Liver (tissue), 3 donors: ENCODE results near the gene GLIPR1L1.

ENCODE experiments used
- EGR1 ChIP-seq, 2 donors: IDR thresholded peaks; 2 replicates each; pipeline ENCODE4 v1.6.1; 2016 to 2018; ENCODE audit warnings: antibody characterized with exemption in 2 of 2, low read depth in 2 of 2
- GABPA ChIP-seq, 2 donors: IDR thresholded peaks in 1 of 2; conservative IDR thresholded peaks in 1 of 2; 2 replicates each; pipeline ENCODE4 v1.6.1; 2016; ENCODE audit warnings: antibody characterized with exemption in 2 of 2, mild to moderate bottlenecking in 1 of 2, moderate library complexity in 1 of 2
- JUND ChIP-seq, 2 donors: IDR thresholded peaks; 2 replicates each; pipeline ENCODE4 v1.6.1; 2016; ENCODE audit warnings: antibody characterized with exemption in 2 of 2
- MAX ChIP-seq: IDR thresholded peaks from 2 replicates; pipeline ENCODE4 v1.6.1; 2016; ENCODE audit warnings: antibody characterized with exemption
- RAD21 ChIP-seq, 2 donors: IDR thresholded peaks; 2 replicates each; pipeline ENCODE4 v1.6.1; 2016; ENCODE audit warnings: antibody characterized with exemption in 2 of 2, mild to moderate bottlenecking in 2 of 2
- REST ChIP-seq: IDR thresholded peaks from 2 replicates; pipeline ENCODE4 v1.6.1; 2016; ENCODE audit warnings: antibody characterized with exemption, mild to moderate bottlenecking
- RXRA ChIP-seq, 2 donors: IDR thresholded peaks; 2 replicates each; pipeline ENCODE4 v1.6.1; 2017 to 2018; ENCODE audit warnings: antibody characterized with exemption in 2 of 2, mild to moderate bottlenecking in 1 of 2
- SP1 ChIP-seq: IDR thresholded peaks from 2 replicates; pipeline ENCODE4 v1.6.1; 2018; ENCODE audit warnings: antibody characterized with exemption, mild to moderate bottlenecking
- TAF1 ChIP-seq: conservative IDR thresholded peaks from 2 replicates; pipeline ENCODE4 v1.6.1; 2016; ENCODE audit warnings: antibody characterized with exemption, mild to moderate bottlenecking
- ZBTB33 ChIP-seq: IDR thresholded peaks from 2 replicates; pipeline ENCODE4 v1.6.1; 2016; ENCODE audit warnings: antibody characterized with exemption
- TF ChIP-seq, protein P1 (sequence below): fragments of 150-350 bp; IDR thresholded peaks from 2 replicates; pipeline ENCODE4 v1.5.1; 2017; ENCODE audit warnings: improper control_type of control experiment, low read depth, low read length; ENCODE audit not compliant: missing input control
- donor health status: healthy.
- donor health status: healthy.

DNA sequence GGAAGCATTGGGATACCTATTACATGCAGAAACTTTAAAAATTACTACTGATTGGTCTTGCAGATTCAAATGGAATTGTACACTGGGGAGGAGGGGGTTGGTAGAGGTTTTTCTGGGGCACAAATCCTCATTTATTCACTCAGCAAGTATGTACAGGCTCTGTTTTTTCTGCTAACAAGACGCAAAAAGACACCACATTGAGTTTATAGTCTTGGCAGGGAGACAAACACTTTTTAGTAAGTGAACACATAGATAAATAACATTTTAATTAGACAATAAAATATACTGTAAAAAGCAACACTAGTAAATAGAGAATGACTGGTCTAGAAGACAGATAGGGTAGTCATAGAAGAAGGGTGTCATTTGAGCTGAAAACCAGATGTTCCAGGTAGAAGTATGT, 80.2 kb downstream of the GLIPR1L1 start:
- TF ChIP-seq RXRA (IDR thresholded peaks at IDR 0.05) (no peak), EGR1 (IDR thresholded peaks at IDR 0.05; ENCODE audit: low read depth in 2 of 2) (no peak), JUND (IDR thresholded peaks at IDR 0.05) (no peak), MAX (no peak), RAD21 (IDR thresholded peaks at IDR 0.05) (no peak), GABPA (IDR thresholded peaks at IDR 0.05 in 1 of 2, conservative IDR thresholded peaks at IDR 0.05 in 1 of 2) (no peak), TAF1 (no peak), SP1 (no peak), ZBTB33 (no peak), REST (no peak)
- TF ChIP-seq, protein P1, sequence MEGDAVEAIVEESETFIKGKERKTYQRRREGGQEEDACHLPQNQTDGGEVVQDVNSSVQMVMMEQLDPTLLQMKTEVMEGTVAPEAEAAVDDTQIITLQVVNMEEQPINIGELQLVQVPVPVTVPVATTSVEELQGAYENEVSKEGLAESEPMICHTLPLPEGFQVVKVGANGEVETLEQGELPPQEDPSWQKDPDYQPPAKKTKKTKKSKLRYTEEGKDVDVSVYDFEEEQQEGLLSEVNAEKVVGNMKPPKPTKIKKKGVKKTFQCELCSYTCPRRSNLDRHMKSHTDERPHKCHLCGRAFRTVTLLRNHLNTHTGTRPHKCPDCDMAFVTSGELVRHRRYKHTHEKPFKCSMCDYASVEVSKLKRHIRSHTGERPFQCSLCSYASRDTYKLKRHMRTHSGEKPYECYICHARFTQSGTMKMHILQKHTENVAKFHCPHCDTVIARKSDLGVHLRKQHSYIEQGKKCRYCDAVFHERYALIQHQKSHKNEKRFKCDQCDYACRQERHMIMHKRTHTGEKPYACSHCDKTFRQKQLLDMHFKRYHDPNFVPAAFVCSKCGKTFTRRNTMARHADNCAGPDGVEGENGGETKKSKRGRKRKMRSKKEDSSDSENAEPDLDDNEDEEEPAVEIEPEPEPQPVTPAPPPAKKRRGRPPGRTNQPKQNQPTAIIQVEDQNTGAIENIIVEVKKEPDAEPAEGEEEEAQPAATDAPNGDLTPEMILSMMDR: no peak
